Right atrium auricular region (tissue), 2 donors: Measurements from ENCODE around the gene CORO2B. TPM values are rescaled to one million over a fixed set of nuclear protein-coding genes. Genes with fewer than 3 reads are reported as not detected.

Source experiments
- DNase-seq: peaks from one replicate; pipeline ENCODE4 v3.0.0-alpha.2; 2019; ENCODE audit warnings: low spot score
- H3K27ac ChIP-seq, 2 donors: fragments of 200-600 bp; sonication (generic); 1 replicate in 1 of 2; 2 replicates in 1 of 2; pipeline ENCODE4 v1.5.1; 2016 to 2019
- H3K27me3 ChIP-seq, 2 donors: fragments of 200-600 bp; sonication (generic); one replicate each; pipeline versions ENCODE4 v1.5.1 to v1.6.0; 2017 to 2019
- H3K36me3 ChIP-seq: fragments of 200-600 bp; sonication (generic); one replicate; pipeline ENCODE4 v1.5.1; 2016
- H3K4me1 ChIP-seq, 2 donors: fragments of 200-600 bp; sonication (generic); one replicate each; pipeline versions ENCODE4 v1.5.1 to v1.6.0; 2017 to 2019
- H3K4me3 ChIP-seq, 2 donors: fragments of 200-600 bp; sonication (generic); 1 replicate in 1 of 2; 2 replicates in 1 of 2; pipeline ENCODE4 v1.5.1; 2017 to 2019; ENCODE audit warnings: mild to moderate bottlenecking in 1 of 2, moderate library complexity in 1 of 2
- H3K9me3 ChIP-seq, 2 donors: fragments of 200-600 bp; sonication (generic); one replicate each; pipeline ENCODE4 v1.5.1; 2019
- CTCF ChIP-seq, 2 donors: fragments of 200-600 bp; sonication (generic); IDR thresholded peaks; one replicate each; pipeline ENCODE4 v1.5.1; 2019; ENCODE audit warnings: antibody characterized with exemption in 2 of 2
- total RNA-seq, 2 donors: library from RNA; depleted of rRNA; stranded (reverse); fragments of >200 nt; gene quantifications; one replicate each; pipeline ENCODE4 v1.1.0, GENCODE V29; 2016

CORO2B gene
- total RNA-seq, 2 donors from 2014 or later, result 6.0 to 9.7 TPM

- no peak overlapping the region for H3K27ac ChIP-seq
- DNase-seq, result no peak
- H3K4me3 ChIP-seq, result no peak overlapping the region
- no peaks in the 10 kb centered on the region for H3K36me3 ChIP-seq
- no peaks in the 10 kb centered on the region for H3K27me3 ChIP-seq
- no peak for TF ChIP-seq CTCF (IDR thresholded peaks at IDR 0.05)
- H3K9me3 ChIP-seq, result no peaks in the 10 kb centered on the region
- peaks cover 0 to 20% of the 10 kb centered on the region in 2 donors for H3K4me1 ChIP-seq
Measured at GRCh38 chr15:68626283-68626682, 47.5 kb downstream of the CORO2B start.

- Histone ChIP-seq H3K27me3 (no peaks in the 10 kb centered on the region), H3K9me3 (no peaks in the 10 kb centered on the region), H3K4me1 (peaks cover 0 to 20% of the 10 kb centered on the region in 2 donors), H3K36me3 (no peaks in the 10 kb centered on the region), H3K27ac (no peak overlapping the region), H3K4me3 (no peak overlapping the region)
- TF ChIP-seq CTCF (IDR thresholded peaks at IDR 0.05), result no peak
- DNase-seq, result no peak
Measured at GRCh38 chr15:68626739-68627138, 47.9 kb downstream of the CORO2B start.

GRCh38 chr15:68627476-68627875 lies 48.7 kb downstream of the CORO2B start:
- no peak for DNase-seq
- Histone ChIP-seq H3K36me3 (no peaks in the 10 kb centered on the region), H3K9me3 (no peaks in the 10 kb centered on the region), H3K27ac (no peak overlapping the region), H3K4me3 (no peak overlapping the region), H3K27me3 (no peaks in the 10 kb centered on the region), H3K4me1 (peaks cover 0 to 23% of the 10 kb centered on the region in 2 donors)
- no peak for TF ChIP-seq CTCF (IDR thresholded peaks at IDR 0.05)

- TF ChIP-seq CTCF (IDR thresholded peaks at IDR 0.05), result no peak
Measured at GRCh38 chr15:68627995-68628394, 49.2 kb downstream of the CORO2B start.

GRCh38 chr15:68629519-68630210 lies 50.9 kb downstream of the CORO2B start:
- no peak overlapping the region for H3K4me3 ChIP-seq
- no peak for DNase-seq
- no peaks in the 10 kb centered on the region for H3K36me3 ChIP-seq
- no peak for TF ChIP-seq CTCF (IDR thresholded peaks at IDR 0.05)
- no peaks in the 10 kb centered on the region for H3K27me3 ChIP-seq
- peaks cover 0 to 24% of the 10 kb centered on the region in 2 donors for H3K4me1 ChIP-seq
- no peak overlapping the region for H3K27ac ChIP-seq
- H3K9me3 ChIP-seq, result no peaks in the 10 kb centered on the region

More at GRCh38 chr15:68627995-68628394, 49.2 kb downstream of the CORO2B start:
- H3K27ac ChIP-seq, result no peak overlapping the region
- no peaks in the 10 kb centered on the region for H3K27me3 ChIP-seq
- no peaks in the 10 kb centered on the region for H3K9me3 ChIP-seq
- no peak for DNase-seq
- H3K4me1 ChIP-seq, result peaks cover 0 to 18% of the 10 kb centered on the region in 2 donors
- H3K4me3 ChIP-seq, result no peak overlapping the region
- no peaks in the 10 kb centered on the region for H3K36me3 ChIP-seq

- TF ChIP-seq CTCF (IDR thresholded peaks at IDR 0.05), result no peak
- no peaks in the 10 kb centered on the region for H3K27me3 ChIP-seq
- no peak overlapping the region for H3K27ac ChIP-seq
- H3K9me3 ChIP-seq, result no peaks in the 10 kb centered on the region
- DNase-seq, result no peak
- no peak overlapping the region for H3K4me3 ChIP-seq
- H3K4me1 ChIP-seq, result peaks cover 0 to 29% of the 10 kb centered on the region in 2 donors
- H3K36me3 ChIP-seq, result no peaks in the 10 kb centered on the region
Measured at GRCh38 chr15:68630211-68630555, 51.4 kb downstream of the CORO2B start.
